Adipose tissue (tissue), 3 donors: Measurements from ENCODE around the gene ZNF189. TPM values are rescaled to one million over a fixed set of nuclear protein-coding genes. Genes with fewer than 3 reads are reported as not detected.
"Not testable (repeated sequence)": the region's sequence is repeated elsewhere in the genome, so short reads cannot be mapped to it uniquely, and the experiment has no call there.

Source experiments
- H3K27ac ChIP-seq: one replicate; pipeline ENCODE4 v1.5.1; 2013; ENCODE audit warnings: low read depth, low read length
- WGBS, 3 donors: extraction: QIAGEN DNeasy Blood & Tissue Kit; methylation state at CpG; one replicate each; pipeline ENCODE4 v1.1.7; 2013; 5-methylcytosine and 5-hydroxymethylcytosine counted together
- polyA plus RNA-seq, 3 donors: library from polyadenylated mRNA; stranded (reverse); fragments of 200-250 nt; gene quantifications; one replicate each; pipeline ENCODE4 v1.2.3, GENCODE V29; 2013
- donor health status: healthy with polysubstance abuse.
- donor health status: Bipolar disorder and iron deficiency.
- donor health status: healthy.

Gene ZNF189
- polyA plus RNA-seq, 3 donors: 7.9 to 14.2 (median 8.4) TPM

DNA sequence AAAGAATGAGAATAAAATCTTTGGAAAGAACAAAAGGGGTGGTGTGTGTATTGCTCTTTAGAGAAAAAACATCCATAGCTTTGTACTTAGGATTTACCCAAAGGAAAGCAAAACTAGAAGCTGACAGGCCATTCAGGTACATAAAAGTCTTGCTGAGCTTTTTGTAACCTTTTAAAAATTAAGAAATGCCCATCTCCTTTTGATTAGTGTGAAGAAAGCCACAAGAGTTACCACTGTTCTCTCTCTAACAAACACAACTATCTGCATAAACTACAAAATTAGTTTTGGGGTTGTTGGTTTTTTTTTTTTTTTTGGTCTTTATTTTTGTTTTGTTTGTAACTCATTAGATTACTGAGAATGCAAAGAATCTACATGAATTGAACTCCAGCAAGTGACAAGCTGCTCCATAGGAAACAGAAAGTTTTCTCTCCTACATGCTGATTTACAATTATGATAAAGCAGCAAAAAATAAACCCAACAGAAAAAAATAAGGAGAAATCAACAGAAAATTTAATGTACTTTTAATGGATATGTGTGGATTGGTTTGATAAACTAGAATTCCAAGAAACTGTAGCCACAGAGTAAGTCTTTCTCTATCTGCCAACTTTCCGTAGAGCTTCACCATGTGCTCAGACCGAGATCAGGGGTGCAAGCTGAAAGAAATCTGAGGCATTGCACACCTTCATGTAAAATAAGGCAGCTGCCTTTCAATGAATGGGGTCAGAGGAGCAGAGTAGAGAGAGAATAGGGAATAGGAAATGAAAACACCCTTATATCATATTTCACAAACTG, 26.1 kb upstream of the ZNF189 start:
- 50 to 79% (median 68%) methylated on average over 2 of the region's 2 CpGs for WGBS, 3 donors

DNA sequence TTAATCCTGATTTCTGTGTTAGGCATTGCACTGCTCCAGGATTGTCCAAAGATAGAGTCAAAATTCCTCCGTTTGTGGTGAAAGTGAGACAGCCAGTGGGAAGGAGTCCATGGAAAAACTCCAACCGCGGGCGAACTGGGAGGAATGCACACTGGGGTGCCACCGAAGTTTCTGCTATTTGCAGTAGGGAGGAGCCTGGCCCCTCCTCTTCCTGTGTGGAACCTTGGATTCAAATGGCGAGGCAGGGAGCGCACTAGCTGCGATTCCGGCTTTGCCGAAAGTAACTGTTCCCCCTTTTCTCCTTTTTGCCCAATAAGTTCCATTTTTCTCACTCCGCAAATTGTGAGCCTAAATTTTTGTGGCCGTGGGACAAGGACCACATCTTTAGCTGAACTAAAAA, 23.1 kb upstream of the ZNF189 start:
- 90 to 93% (median 93%) methylated on average over 12 of the region's 12 CpGs for WGBS, 3 donors

More for the DNA sequence above, 26.1 kb upstream of the ZNF189 start:
- no peak overlapping the region for H3K27ac ChIP-seq

DNA sequence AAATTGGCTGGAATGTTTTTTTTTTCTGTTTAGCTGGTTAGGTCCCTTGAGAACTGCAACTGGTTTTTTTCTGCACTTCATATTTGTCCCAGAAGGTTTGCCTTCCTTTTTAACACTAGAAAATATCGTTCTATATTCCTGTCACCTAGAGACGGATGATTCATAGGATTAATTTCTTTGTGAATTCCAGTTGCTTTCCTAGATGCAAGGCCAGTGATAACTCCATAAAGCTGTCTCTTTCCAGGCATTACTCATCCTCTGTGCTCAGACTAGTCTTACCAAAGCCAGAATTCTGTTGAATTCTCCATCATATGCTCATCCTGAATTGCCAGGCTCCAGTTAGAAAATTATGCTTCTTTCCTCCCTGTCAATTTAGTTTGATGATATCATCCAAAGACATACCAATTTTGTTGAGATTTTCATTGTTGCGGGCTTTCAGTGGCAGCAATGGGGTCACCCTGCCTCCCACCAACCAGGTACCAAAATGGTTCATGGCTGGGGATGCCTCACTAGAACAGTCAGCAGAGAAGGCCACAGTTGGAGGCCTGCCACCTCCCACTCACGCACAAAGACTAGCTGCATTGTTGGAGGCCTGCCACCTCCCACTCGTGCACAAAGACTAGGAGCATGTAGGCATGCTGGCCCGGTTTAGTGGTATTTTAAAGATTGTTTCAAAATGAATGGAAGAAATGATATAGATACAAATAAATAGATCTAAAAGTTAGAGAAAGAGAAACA, 22.4 kb upstream of the ZNF189 start:
- WGBS, 3 donors: 62 to 85% (median 69%) methylated on average over 6 of the region's 6 CpGs
- H3K27ac ChIP-seq: no peak overlapping the region

More for the DNA sequence above, 23.1 kb upstream of the ZNF189 start:
- H3K27ac ChIP-seq: no peak overlapping the region

DNA sequence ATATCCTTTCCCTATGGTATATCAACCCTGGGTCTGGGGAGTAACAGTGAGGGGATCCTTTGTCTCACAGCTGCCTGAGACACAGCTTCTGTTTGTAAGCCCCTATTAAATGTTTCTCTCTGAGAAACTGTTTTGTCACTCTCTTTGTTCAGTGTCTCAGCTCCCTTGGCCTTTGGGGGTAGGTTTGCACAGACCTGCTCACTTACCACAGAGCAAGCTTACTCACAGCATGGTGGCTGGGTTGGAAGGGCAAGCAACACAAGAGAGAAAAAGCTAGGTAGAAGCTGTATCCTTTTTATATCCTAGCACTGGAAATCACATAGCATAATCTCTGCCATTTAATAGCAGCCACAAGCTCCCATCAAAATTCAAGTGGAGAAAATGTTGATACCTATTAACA, 18.4 kb upstream of the ZNF189 start:
- no peak overlapping the region for H3K27ac ChIP-seq

DNA sequence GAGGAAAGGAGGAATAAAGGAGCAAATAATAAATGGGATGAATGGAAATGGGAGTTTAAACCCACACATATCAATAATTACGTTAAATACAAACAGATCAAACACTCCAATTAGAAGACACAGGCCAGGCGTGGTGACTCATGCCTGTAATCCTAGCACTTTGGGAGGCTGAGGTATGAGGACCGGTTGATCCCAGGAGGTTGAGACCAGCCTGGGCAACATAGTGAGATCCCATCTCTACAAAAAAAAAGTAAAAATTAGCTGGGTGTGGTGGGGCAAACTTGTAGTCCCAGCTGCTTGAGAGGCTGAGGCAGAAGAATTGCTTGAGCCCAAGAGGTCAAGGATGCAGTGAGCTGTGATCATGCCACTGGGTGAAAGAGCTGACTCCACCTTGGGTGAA, 17.5 kb upstream of the ZNF189 start:
- WGBS, 3 donors: 88 to 97% (median 94%) methylated on average over 3 of the region's 3 CpGs
- H3K27ac ChIP-seq: no peak overlapping the region

DNA sequence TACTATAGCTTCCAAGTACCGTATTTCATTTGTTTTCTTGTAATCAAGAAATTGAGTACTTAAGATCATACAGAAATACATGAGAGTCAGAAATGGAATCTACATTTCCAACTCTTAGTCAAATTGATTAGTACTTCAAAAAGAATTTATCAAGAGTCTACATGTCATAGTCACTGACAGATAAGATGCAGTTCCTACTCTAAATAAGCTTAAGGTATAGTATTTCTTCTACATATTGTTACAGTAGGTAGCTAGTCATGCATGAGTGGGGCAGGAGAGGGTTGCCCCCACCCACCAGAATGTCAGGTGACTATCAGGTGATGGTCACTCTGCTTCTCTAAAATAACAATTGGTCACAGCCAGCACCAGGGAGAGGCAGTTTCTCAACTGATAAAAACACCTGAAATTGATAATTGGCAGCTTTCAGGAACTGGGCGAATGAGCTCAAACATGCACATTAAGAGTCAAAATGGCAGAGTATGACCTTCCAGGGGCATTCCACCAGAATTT, 16.8 kb upstream of the ZNF189 start:
- 67 to 89% (median 87%) methylated on average over 2 of the region's 2 CpGs for WGBS, 3 donors
- no peak overlapping the region for H3K27ac ChIP-seq

DNA sequence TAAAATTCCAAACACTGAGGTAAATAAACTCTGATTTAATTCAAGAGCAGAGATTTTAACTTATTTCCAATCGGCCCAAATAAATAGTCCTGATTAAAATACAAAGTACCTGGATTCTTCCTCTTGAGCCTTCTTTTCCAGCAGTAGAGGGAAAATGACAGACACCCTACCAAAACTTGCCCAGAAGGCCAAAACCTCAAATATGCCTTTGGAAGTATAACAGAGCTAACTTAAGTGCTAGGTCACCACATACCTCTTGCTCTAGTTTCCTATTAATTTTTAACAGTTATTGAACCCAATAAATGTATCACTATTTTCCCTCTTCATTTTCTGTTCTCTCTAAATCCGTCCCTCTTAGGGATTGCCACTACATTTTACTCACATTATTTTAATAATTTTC, 15.3 kb upstream of the ZNF189 start:
- 59 to 92% (median 90%) methylated on average over 2 of the region's 2 CpGs for WGBS, 3 donors
- H3K27ac ChIP-seq: no peak overlapping the region

DNA sequence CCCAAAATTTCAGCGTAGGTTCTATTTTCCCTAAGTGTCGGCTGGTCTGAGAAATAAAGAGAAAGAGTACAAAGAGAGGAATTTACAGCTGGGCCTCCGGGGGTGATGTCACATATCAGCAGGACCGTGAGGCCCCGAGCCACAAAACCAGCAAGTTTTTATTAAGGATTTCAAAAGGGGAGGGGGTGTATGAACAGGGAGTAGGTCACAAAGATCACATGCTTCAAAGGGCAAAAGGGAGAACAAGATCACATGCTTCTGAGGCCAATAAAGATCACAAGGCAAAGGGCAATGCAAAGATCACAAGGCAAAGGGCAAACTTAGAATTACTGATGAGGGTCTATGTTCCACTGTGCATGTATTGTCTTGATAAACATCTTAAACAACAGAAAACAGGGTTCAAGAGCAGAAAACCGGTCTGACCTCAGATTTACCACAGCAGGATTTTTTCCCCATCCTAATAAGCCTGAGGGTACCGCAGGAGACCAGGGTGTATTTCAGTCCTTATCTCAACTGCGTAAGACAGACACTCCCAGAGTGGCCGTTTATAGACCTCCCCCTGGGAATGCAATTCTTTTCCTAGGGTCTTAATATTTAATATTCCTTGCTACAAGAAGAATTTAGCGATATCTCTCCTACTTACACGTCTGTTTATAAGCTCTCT, 13.6 kb upstream of the ZNF189 start, which contains the start of gene BAAT:
Gene BAAT (minus strand): TSS at position 134 of the 664 bp plus-strand sequence. CDS start 13,602 bp downstream, outside the sequence.
- not testable (repeated sequence) for H3K27ac ChIP-seq
- 94 to 96% (median 94%) methylated on average over 11 of the region's 11 CpGs for WGBS, 3 donors

DNA sequence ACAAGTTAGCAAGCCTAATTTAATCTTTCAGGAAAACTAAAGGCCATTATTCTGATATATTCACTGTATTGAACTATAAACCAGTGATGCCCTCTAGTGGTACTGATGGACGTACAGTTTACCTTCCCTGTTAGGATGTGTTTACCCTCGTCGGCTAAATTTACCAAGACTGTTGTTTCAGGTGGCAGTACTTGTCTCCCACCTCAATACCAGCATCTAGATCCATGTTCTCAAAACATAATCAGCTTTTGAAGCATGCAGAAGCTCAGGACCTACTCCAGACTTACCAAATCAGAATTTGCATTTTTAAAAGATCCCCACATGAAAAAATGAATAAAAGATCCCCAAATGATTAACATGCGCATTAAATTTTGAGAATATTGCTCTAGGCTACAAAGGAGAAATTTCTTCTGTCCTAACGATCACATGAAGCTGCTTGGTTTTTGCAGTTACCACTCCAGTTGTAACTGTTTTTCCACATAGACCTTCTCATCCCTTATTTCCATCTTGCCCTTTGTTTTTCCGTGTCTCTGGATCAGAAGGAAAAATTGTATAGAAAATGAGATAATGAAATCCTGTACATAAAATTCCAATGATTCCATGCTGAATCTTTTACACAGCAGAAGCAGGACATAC, 10.7 kb upstream of the ZNF189 start:
- WGBS, 3 donors: 50 to 58% (median 56%) methylated on average over 6 of the region's 6 CpGs
- no peak overlapping the region for H3K27ac ChIP-seq

DNA sequence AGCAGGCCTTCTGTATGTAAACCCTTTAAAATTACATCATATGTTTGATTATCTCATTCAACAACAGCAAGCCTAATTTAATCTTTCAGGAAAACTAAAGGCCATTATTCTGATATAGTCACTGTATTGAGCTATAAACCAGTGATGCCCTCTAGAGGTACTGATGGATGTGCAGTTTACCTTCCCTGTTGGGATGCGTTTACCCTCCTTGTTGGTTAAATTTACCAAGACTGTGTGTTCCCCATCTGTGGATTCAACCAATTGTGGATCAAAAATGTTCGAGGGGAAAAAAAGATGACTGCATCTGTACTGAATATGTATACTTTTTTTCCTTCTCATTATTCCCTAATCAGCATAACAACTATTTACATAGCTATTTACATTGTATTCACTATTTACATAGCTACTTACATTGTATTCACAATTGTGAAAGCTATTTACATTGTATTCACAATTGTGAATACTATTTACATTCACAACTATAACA, 10.1 kb upstream of the ZNF189 start:
- WGBS, 3 donors: 83 to 89% (median 88%) methylated on average over 2 of the region's 2 CpGs

DNA sequence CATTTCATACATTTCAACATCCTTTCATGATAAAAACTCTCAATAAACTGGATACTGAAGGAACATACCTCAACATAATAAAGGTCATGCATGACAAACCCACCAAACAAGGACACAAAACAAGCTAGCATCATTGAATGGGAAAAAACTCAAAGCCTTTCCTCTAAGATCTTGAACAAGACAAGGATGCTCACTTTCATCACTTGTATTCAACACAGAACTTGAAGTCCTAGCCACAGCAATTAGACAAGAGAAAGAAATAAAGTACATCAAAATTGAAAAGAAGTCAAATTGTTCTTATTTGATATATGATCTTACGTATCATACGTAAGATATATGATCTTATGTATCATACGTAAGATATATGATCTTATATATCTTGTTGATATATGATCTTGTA, 5.5 kb upstream of the ZNF189 start:
- no peak overlapping the region for H3K27ac ChIP-seq
- 98 to 99% (median 99%) methylated on average over 3 of the region's 3 CpGs for WGBS, 3 donors

More for the DNA sequence above, 10.1 kb upstream of the ZNF189 start:
- no peak overlapping the region for H3K27ac ChIP-seq

DNA sequence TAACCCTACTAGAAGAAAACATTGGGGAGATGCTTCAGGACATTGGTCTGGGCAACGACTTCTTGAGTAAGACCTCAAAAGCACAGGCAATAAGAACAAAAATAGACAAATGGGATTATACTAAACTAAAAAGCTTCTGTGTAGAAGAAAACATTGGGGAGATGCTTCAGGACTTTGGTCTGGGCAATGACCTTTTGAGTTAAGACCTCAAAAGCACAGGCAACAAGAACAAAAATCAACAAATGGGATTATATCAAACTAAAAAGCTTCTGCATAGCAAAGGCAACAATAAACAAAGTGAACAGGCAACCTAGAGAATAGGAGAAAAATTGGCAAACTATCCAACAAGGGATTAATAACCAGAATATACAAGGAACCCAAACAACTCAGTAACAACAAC, 4.0 kb upstream of the ZNF189 start:
- WGBS, 3 donors: 93 to 100% (median 99%) methylated on average over 1 of the region's 1 CpG
- no peak overlapping the region for H3K27ac ChIP-seq

DNA sequence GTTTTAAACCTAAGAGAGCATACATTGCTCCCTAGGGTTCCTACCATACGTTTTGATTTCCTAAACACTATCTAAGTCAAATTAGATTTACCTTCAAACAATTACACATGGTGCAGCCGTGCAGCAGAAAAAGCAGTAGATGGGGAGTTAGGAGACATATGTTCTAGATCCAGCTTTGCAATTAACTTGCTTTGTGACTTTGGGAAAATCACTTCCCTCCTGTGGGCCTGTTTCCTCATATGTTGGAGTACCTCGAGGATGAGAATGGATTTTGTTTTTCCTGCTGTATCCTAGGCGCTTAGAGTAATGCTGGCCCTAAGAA, 944 bp upstream of the ZNF189 start:
- H3K27ac ChIP-seq: no peak overlapping the region
- WGBS, 3 donors: 4 to 9% (median 8%) methylated on average over 4 of the region's 4 CpGs

DNA sequence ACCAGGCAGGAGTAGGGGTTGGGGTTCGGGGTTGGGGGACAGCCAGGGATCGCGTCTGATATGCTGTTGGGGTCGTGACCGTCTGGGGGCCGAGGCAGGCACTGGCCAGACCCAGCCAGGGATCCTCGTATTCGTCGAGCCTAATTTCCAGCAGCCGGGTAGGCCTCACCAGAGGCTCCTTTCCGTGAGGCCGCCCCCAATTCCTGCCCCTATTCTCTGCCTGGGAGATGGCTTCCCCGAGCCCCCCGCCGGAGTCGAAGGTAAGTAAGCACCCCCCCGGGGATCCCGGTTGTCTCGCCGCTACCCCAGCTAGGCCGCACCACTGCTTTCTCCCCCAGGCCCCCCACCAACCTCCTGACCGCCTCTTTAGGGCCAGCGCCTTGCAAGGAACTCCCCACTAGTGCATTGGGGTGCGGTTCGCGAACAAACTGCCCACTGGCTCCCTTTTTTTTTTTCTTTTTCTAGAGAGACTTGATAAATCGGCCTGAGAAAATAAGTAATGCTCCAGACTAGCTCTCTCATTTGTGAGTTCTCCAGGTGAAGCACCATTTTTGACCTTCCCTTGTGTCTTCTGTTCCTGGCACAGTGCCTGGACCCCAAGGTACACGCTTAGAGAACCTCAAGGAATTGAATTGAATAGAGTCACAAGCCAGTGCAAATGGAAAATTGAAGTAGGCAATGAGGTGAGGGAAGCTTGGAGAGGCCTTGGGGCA, 435 bp downstream of the ZNF189 start:
- no peak overlapping the region for H3K27ac ChIP-seq
- WGBS, 3 donors: 1 to 3% (median 2%) methylated on average over 23 to 28 of the region's 28 CpGs

DNA sequence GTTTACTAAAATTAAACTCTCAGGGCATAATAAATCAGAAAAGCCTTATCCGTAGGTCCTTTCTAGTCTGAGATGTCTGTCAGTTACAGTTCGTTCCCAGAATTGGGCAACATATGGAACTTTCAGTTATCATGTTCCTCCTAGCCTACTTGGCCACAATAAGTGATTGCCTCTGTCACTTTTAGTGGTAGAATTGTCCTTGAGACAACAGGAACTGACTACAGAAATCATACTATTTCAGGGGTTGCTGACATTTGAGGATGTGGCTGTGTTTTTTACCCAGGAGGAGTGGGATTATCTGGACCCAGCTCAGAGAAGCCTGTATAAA, 956 bp downstream of the ZNF189 start:
- no peak overlapping the region for H3K27ac ChIP-seq
- 3 to 7% (median 4%) methylated on average over 2 of the region's 2 CpGs for WGBS, 3 donors

DNA sequence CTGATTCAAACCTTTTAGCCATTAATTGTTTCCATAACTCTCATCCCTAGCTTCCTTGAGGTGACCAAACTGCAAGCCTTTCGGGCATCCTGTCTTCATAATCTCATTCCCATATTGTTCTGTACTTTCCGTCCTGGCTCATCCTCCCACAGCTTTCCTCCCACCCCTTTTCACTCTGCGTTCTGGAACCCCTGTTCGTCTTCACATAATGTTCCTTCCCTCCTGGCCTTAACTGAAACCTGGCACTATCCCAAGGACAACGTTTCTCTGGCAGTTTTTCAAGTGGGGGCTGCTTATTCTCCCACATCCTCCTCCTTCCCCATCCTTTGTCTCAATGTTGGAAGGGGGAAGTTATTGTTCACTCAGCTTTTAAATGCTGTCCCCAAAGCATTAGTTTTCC, 1.5 kb downstream of the ZNF189 start:
- WGBS, 3 donors: 27 to 41% (median 28%) methylated on average over 5 of the region's 5 CpGs
- no peak overlapping the region for H3K27ac ChIP-seq

DNA sequence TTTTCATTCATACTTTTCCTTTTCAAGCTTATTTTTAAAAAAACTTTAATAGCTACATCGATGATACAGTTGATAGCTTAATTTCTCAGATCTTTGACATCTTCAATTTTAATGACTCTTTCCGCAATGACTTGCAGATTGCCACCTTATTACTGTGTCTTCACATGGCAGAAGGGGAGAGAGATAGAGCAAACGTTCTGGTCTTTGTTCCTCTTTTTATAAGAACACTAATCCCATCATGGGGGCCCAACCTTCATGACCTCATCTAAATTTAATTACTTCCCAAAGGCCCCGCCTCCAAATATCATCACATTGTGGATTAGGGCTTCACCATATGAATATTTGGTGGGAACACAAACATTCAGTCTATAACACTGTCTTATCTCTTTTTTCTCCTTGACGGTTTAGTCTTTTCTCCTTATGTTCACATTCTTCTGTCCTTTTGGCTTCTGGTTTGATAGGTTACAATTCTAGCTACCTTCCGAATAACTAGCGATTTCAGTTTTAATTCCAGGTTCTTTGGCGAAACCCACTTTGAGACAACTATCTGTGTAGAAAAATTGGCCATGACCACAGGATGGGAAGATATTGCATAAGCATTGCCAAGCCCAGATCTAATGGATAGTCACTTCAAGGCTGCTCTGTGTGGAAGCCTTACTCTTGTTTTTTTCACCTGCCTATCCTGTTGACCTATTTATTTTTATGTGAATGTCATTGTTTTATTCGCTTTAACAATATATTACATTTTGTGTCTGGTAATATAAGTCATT, 5.0 kb downstream of the ZNF189 start:
- 92 to 94% (median 93%) methylated on average over 9 of the region's 9 CpGs for WGBS, 3 donors

More for the DNA sequence above, 5.0 kb downstream of the ZNF189 start:
- no peak overlapping the region for H3K27ac ChIP-seq
